Activated CD8-positive, alpha-beta memory T cell treated with anti-CD3 and anti-CD28 coated beads, Interleukin-2, amount 50 U/mL, for 24 hours (primary cell): ENCODE measurements around the gene FCHO1.

Experiments
- DNase-seq: peaks from one replicate; pipeline ENCODE4 v3.0.0-alpha.2; 2020; ENCODE audit errors: extremely low read depth

Gene FCHO1

GRCh38 chr19:17735410-17735809 lies 15.9 kb upstream of the FCHO1 start:
- DNase-seq: no peak

DNA sequence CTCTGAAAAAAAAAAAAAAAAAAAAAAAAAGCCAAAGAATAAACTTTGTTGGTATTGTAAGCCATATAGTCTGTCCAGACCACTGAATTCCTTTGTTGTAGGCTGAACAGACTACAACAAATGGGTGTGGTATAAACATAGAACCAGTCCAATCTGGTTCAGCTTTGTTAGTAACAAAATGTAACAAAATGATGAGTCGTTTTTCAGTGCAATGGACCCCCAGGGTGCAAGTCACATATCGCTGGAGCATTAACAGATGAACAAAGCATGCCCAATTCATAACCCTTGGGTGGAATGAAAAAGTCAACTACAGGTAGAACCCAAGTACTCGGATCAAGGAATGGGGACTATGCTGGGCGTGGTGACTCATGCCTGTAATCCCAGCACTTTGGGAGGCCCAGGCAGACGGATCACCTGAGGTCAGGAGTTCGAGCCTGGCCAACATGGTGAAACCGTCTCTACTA lies 13.6 kb upstream of the FCHO1 start:
- DNase-seq: no peak

- no peak for DNase-seq
These were observed 12.0 kb upstream of the FCHO1 start for GRCh38 chr19:17739121-17739875.

DNA sequence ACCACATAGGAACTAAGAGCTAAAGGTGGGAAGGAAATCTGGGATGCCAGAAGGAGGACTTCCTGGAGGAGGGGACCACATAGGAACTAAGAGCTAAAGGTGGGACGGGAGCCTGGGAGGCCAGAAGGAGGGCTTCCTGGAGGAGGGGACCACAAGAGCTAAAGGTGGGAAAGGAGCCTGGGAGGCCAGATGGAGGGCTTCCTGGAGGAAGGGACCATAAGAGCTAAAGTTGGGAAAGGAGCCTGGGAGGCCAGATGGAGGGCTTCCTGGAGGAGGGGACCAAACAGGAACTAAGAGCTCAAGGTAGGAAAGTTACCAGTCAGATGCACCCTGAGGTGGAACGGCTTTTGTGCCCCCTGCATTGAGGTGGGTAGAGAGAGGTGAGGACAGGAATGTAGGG lies 9.8 kb upstream of the FCHO1 start:
- DNase-seq: no peak

GRCh38 chr19:17743874-17744580 lies 7.2 kb upstream of the FCHO1 start:
- DNase-seq: no peak

GRCh38 chr19:17747205-17748098 lies 3.8 kb upstream of the FCHO1 start:
- peak; percentile 84 for DNase-seq

DNA sequence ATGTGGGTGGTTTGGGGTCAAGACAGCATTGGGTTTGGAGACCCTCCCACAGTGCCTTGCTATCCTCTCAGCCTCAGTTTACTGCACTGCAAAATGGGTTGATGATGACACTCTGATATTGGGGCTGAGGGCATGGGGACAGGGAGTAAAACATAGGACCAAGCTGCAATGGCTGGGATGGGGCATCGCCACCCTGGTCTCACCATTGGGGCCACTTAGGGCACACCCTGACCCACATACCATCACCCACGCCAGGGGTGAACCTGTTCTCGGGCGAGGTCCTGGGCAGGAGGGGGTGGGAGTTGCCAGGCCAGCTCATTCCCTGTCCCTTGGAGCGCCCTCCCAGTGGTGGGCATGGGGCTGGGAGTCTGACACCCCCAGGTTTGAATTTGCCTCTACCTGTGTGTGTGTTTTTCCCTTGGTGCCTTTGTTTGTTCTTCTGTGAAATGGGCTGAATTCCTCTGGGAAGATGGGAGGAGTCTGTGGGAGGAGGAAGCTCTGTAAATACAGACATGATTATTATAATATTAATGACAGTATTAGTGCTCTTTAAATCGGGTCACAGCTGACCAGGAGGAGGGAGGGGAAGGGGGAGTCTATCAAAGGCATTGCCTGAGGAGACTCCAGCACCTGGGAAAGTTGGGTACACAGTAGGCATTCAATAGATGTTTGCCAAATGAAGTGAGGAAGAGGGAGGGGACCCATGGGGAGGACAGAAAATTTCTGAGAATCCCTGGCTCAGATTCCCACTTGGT lies 2.2 kb upstream of the FCHO1 start:
- no peak for DNase-seq

GRCh38 chr19:17749912-17750317 lies 1.4 kb upstream of the FCHO1 start:
- DNase-seq: no peak

DNA sequence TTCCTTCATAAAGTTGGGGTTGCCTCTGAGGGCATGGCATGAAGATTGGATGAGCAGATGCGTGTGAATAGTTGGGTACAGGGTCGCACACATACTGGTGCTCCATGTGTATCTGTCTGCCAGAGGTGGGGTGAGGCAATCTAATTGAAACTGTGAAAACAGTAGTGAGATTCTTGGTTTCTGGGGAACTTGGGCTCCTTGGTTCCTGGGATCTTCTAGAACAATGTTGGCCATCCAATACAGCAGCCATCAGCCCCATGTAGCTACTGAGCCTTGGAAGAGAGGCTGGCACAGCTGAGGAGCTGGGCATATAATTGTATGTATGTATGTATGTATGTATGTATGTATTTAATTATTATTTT lies 616 bp downstream of the FCHO1 start:
- no peak for DNase-seq

GRCh38 chr19:17752865-17753639 lies 1.8 kb downstream of the FCHO1 start:
- DNase-seq: no peak

DNA sequence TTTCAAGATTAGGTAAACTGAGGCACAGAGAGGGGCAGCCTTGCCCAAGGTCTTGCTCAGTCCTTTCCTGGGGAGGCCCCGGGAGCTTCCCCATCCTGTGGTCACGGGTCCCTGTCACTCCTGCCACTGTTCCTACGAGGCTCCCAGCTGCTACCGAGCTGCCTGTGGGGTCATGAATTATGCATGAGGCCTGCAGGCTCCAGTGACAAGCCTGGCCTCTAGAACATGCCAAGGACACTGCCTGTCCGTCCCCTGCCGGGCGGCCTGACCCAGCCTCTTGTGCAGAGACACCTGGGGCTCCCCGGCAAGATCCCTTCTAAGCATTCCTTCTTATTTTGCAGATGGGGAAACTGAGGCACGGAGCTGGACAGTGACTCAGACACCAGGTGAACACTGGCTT lies 2.7 kb downstream of the FCHO1 start:
- no peak for DNase-seq

DNA sequence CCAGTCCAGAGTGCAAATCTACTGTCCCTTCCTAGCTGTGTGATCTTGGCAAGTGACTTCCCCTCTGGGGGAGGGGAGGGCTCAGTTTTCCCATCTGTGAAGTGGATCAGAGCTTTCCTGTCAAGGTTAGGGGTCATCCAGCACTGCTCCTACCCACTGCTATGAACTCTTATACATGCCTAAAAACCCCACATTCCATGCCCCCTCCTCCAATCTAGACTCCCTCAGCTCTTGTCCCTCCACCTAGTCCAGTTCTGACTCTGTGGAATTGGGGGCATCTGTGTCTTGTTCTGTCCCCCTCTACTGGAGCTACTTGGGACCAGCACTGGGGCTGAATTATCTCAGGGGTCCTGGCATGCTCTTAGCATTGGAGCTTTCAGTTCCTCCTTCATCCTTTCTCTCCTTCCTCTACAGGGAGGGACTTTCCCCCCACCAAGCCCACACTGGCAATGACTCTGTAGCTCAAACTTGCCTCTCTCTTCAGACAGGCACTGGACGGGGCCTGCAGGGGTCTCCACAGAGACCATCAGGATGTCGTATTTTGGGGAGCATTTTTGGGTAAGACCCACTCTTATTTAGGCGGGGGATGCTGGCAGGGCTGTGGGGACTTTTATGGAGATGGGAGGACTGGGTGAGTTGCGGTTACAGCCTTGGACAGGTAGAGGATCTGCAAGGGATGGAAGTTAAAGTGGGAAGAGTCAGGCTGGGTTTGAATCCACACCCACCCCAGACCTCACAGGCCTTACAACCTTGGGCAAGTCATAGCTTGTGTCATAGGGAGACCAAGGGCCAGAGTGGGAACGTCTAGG lies 3.6 kb downstream of the FCHO1 start:
- DNase-seq: no peak

DNA sequence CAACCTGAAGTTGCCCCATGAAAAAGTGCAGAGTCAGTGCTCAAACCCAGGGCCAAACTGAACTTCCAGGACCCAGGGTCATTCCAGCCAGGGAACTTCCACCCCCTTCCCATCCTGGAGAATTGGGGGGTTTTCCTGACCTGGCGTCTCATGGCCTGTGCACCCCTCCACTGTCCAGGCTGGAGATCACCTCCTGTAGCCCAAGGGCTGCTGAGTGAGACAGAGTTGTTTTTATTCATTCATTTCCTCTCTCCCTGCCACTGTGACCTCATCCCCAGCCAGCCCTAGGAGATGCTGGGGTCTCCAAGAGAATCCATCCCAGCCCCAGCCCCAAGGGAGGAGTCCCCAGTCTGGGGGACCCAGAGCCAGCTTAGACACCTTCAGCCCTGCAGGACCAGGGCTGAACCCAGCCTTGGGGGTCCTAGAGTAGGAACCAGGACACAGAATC lies 4.2 kb downstream of the FCHO1 start:
- DNase-seq: no peak

- no peak for DNase-seq
These were observed 4.8 kb downstream of the FCHO1 start for GRCh38 chr19:17755977-17756670.

DNA sequence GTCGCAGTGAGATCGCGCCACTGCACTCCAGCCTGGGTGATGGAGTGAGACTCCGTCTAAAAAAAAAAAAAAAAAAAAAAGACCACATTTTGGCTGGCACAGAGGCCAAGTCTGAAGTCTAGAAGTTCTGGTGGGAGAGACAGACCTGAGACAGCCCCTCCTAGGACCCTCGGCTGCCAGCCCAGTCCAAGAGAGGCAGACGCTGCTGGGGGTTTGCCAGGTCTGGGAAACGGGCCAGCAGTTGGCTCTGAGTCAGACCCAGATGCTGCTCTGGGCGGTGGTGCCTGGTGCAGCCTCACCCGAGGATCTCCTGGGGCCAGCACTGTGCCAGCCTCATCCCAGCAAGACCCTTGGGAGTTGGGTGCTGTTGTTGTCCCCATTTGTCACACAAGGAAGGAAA lies 5.8 kb downstream of the FCHO1 start:
- DNase-seq: no peak

GRCh38 chr19:17758515-17758914 lies 7.2 kb downstream of the FCHO1 start:
- no peak for DNase-seq

DNA sequence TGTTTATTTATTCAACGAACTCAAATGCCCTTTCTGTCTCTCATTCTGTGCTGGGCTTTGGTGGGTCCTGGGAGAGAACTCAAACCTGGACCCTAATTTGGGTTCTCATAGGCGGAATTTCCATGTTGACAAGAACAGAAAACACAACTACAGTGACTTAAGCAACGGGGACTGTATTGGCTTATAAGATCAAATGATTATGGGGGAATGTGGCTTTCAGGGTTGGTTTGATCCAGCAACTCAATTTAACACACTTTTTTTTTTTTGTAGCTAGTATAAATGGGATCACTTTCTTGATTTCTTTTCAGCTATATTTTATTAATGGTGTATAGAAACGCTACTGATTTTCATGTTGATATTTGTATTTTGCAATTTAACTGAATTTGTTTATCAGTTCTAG lies 9.9 kb downstream of the FCHO1 start:
- no peak for DNase-seq

GRCh38 chr19:17762505-17763229 lies 11.4 kb downstream of the FCHO1 start:
- no peak for DNase-seq

- no peak for DNase-seq
These were observed 13.1 kb downstream of the FCHO1 start for GRCh38 chr19:17764348-17764747.
